ENCODE results near the gene SLC38A8.

The SLC38A8 gene

GRCh38 chr16:84052071-84052622 lies 9.6 kb upstream of the SLC38A8 start:
- H3K4me3 ChIP-seq (ENCODE audit: low read depth, low read length), result no peak overlapping the region
- no peak for TF ChIP-seq CTCF (IDR thresholded peaks at IDR 0.05; ENCODE audit: control insufficient read depth, extremely low read depth, insufficient read depth)
- no peak for DNase-seq (ENCODE audit: low read depth)

GRCh38 chr16:84050316-84050715 lies 7.7 kb upstream of the SLC38A8 start:
- no peak overlapping the region for H3K4me3 ChIP-seq (ENCODE audit: low read depth, low read length)
- no peak for TF ChIP-seq CTCF (IDR thresholded peaks at IDR 0.05; ENCODE audit: control insufficient read depth, extremely low read depth, insufficient read depth)
- DNase-seq (ENCODE audit: low read depth), result no peak

GRCh38 chr16:84049403-84050060 lies 6.9 kb upstream of the SLC38A8 start:
- peak; percentile 6 for DNase-seq (ENCODE audit: low read depth)
- H3K4me3 ChIP-seq (ENCODE audit: low read depth, low read length), result no peak overlapping the region
- no peak for TF ChIP-seq CTCF (IDR thresholded peaks at IDR 0.05; ENCODE audit: control insufficient read depth, extremely low read depth, insufficient read depth)

GRCh38 chr16:84048871-84049270 lies 6.3 kb upstream of the SLC38A8 start:
- no peak overlapping the region for H3K4me3 ChIP-seq (ENCODE audit: low read depth, low read length)
- DNase-seq (ENCODE audit: low read depth), result no peak
- no peak for TF ChIP-seq CTCF (IDR thresholded peaks at IDR 0.05; ENCODE audit: control insufficient read depth, extremely low read depth, insufficient read depth)

GRCh38 chr16:84048270-84048669 lies 5.7 kb upstream of the SLC38A8 start:
- TF ChIP-seq CTCF (IDR thresholded peaks at IDR 0.05; ENCODE audit: control insufficient read depth, extremely low read depth, insufficient read depth), result peak; percentile 43
- peak; percentile 95 for DNase-seq (ENCODE audit: low read depth)
- H3K4me3 ChIP-seq (ENCODE audit: low read depth, low read length), result no peak overlapping the region

- no peak overlapping the region for H3K4me3 ChIP-seq (ENCODE audit: low read depth, low read length)
- TF ChIP-seq CTCF (IDR thresholded peaks at IDR 0.05; ENCODE audit: control insufficient read depth, extremely low read depth, insufficient read depth), result no peak
- no peak for DNase-seq (ENCODE audit: low read depth)
These were observed 5.0 kb upstream of the SLC38A8 start for GRCh38 chr16:84047626-84048025.

- H3K4me3 ChIP-seq (ENCODE audit: low read depth, low read length), result no peak overlapping the region
- DNase-seq (ENCODE audit: low read depth), result no peak
- TF ChIP-seq CTCF (IDR thresholded peaks at IDR 0.05; ENCODE audit: control insufficient read depth, extremely low read depth, insufficient read depth), result no peak
These were observed 4.6 kb upstream of the SLC38A8 start for GRCh38 chr16:84047206-84047605.
